Measurements from ENCODE around the gene GSS.

- no peak for TF ChIP-seq CTCF (conservative IDR thresholded peaks at IDR 0.05)
- TF ChIP-seq EZH2 (IDR thresholded peaks at IDR 0.05; ENCODE audit: low read depth): no peak
These were observed 12.6 kb upstream of the GSS start for GRCh38 chr20:34968042-34968775.
